Ishikawa (cell line): Measurements from ENCODE around the gene TPCN2.

ENCODE experiments used
- CEBPB ChIP-seq: IDR thresholded peaks from 2 replicates; pipeline ENCODE4 v1.6.1; 2012
- CREB1 ChIP-seq: IDR thresholded peaks from 2 replicates; pipeline ENCODE4 v1.6.1; 2012; ENCODE audit warnings: low read depth
- EGR1 ChIP-seq: IDR thresholded peaks from 2 replicates; pipeline ENCODE4 v1.6.1; 2012
- EP300 ChIP-seq: IDR thresholded peaks from 2 replicates; pipeline ENCODE4 v1.6.1; 2012; ENCODE audit warnings: borderline replicate concordance
- FOXM1 ChIP-seq: IDR thresholded peaks from 2 replicates; pipeline ENCODE4 v1.6.1; 2012; ENCODE audit warnings: low read depth, borderline replicate concordance
- MAX ChIP-seq: IDR thresholded peaks from 2 replicates; pipeline ENCODE4 v1.6.1; 2012
- NFIC ChIP-seq: IDR thresholded peaks from 2 replicates; pipeline ENCODE4 v1.6.1; 2012
- RAD21 ChIP-seq: IDR thresholded peaks from 2 replicates; pipeline ENCODE4 v1.6.1; 2012; ENCODE audit warnings: low read depth
- REST ChIP-seq: IDR thresholded peaks from 2 replicates; pipeline ENCODE4 v1.6.1; 2012; ENCODE audit warnings: low read depth, mild to moderate bottlenecking
- TAF1 ChIP-seq: IDR thresholded peaks from 2 replicates; pipeline ENCODE4 v1.6.1; 2012; ENCODE audit warnings: low read depth, mild to moderate bottlenecking
- TCF12 ChIP-seq: IDR thresholded peaks from 2 replicates; pipeline ENCODE4 v1.6.1; 2012; ENCODE audit warnings: low read depth
- TEAD4 ChIP-seq: IDR thresholded peaks from 2 replicates; pipeline ENCODE4 v1.6.1; 2012
- USF1 ChIP-seq: IDR thresholded peaks from 2 replicates; pipeline ENCODE4 v1.6.1; 2012
- YY1 ChIP-seq: IDR thresholded peaks from 2 replicates; pipeline ENCODE4 v1.6.1; 2012; ENCODE audit warnings: low read depth
- ZBTB7A ChIP-seq: IDR thresholded peaks from 2 replicates; pipeline ENCODE4 v1.6.1; 2012; ENCODE audit warnings: low read depth

Gene TPCN2

GRCh38 chr11:69055212-69055586 lies 6.5 kb downstream of the TPCN2 start:
- TF ChIP-seq NFIC = no peak
- no peak for TF ChIP-seq YY1

- no peak for TF ChIP-seq CEBPB
- no peak for TF ChIP-seq EP300
- no peak for TF ChIP-seq RAD21
- TF ChIP-seq MAX = no peak
- TF ChIP-seq USF1 = no peak
- TF ChIP-seq REST = no peak
- no peak for TF ChIP-seq TCF12
- no peak for TF ChIP-seq EGR1
- TF ChIP-seq TEAD4 = no peak
- no peak for TF ChIP-seq TAF1
Observed at GRCh38 chr11:69055598-69056516, 7.1 kb downstream of the TPCN2 start.

GRCh38 chr11:69057236-69057635 lies 8.5 kb downstream of the TPCN2 start:
- TF ChIP-seq USF1 (no peak), MAX (no peak), TCF12 (no peak), CEBPB (no peak), TEAD4 (no peak), EGR1 (no peak), TAF1 (no peak)

GRCh38 chr11:69057801-69058200 lies 9.1 kb downstream of the TPCN2 start:
- TF ChIP-seq EGR1 (no peak), USF1 (no peak), FOXM1 (no peak), TAF1 (no peak), YY1 (no peak), TEAD4 (no peak), CREB1 (no peak), EP300 (no peak), MAX (no peak), ZBTB7A (no peak)

GRCh38 chr11:69058511-69059270 lies 10.0 kb downstream of the TPCN2 start:
- TF ChIP-seq CEBPB (no peak), EGR1 (no peak), CREB1 (no peak), USF1 (no peak), TCF12 (no peak), MAX (no peak), YY1 (no peak), TAF1 (no peak)

- TF ChIP-seq MAX (no peak), EP300 (no peak), REST (no peak), RAD21 (no peak), ZBTB7A (no peak), TCF12 (no peak), TAF1 (no peak), FOXM1 (no peak), USF1 (no peak), TEAD4 (no peak), CREB1 (no peak), EGR1 (no peak), YY1 (no peak), CEBPB (no peak), NFIC (no peak)
Observed at GRCh38 chr11:69059429-69059828, 10.7 kb downstream of the TPCN2 start.
